ENCODE results near the gene EEF1A2. TPM values are rescaled to one million over a fixed set of nuclear protein-coding genes. Genes with fewer than 3 reads are reported as not detected.
"Not testable (repeated sequence)": the region's sequence is repeated elsewhere in the genome, so short reads cannot be mapped to it uniquely, and the experiment has no call there.

EEF1A2 gene
- total RNA-seq, 8 experiments from 2014 or later = 2.8 to 390 (median 139) TPM

DNA sequence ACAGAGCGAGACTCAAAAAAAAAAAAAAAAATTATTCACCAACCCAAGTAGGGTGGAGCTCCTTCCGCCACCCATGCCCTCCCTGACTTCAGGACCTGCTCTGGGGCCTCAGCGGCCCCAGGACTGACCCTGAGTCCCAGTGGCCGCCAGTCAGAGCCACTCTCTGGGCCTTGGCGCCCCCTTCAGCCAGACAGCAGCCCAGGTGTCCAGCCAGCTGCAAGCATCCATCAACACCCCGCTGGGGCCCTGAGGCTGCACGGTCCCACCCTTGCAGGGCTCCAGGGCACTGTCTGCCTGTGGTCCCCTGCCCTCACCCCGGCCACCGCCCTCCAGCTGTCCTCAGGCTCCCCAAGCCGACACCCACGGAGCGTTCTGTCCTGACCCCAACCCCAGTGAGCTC lies 15.0 kb downstream of the EEF1A2 start:
- H3K4me1 ChIP-seq (replicated peaks in 1 of 2) = peaks cover 32 to 46% of the 10 kb centered on the region in 2 donors
- in situ Hi-C loops (cut with MboI; ENCODE audit: low pct_unique_long_range_greater_than_20kb in 2 of 9, low sequenced_read_pairs in 9 of 9, unreplicated experiment in 9 of 9) = no loop called here
- no peak overlapping the region for H3K4me3 ChIP-seq
- peak in 4 of 8 experiments; percentile 1 to 46 (median 40) for ATAC-seq (replicated peaks in 6 of 8)
- H3K27ac ChIP-seq = no peak overlapping the region
- WGBS, 10 experiments = 70 to 100% (median 100%) methylated on average over 1 to 2 of the region's 12 CpGs; no CpG with 5 or more reads in 7 of the 10 experiments

GRCh38 chr20:63482021-63482587 lies 16.8 kb downstream of the EEF1A2 start:
- WGBS, 10 experiments = 20 to 60% (median 45%) methylated on average over 1 to 3 of the region's 11 CpGs; no CpG with 5 or more reads in 6 of the 10 experiments
- Histone ChIP-seq H3K4me1 (replicated peaks in 1 of 2) (peaks cover 33 to 36% of the 10 kb centered on the region in 2 donors), H3K4me3 (no peak overlapping the region), H3K27ac (peak overlapping the region in 1 of 2 donors; percentile 6)
- peak in 3 of 8 experiments; percentile 1 to 12 (median 2) for ATAC-seq (replicated peaks in 6 of 8)
- in situ Hi-C loops (cut with MboI; ENCODE audit: low pct_unique_long_range_greater_than_20kb in 2 of 9, low sequenced_read_pairs in 9 of 9, unreplicated experiment in 9 of 9) = no loop called here

GRCh38 chr20:63481503-63481902 lies 17.4 kb downstream of the EEF1A2 start:
- WGBS, 10 experiments = 0 to 100% (median 80%) methylated on average over 1 to 7 of the region's 12 CpGs; no CpG with 5 or more reads in 4 of the 10 experiments
- ATAC-seq (replicated peaks in 6 of 8) = no peak
- no peak overlapping the region for H3K4me3 ChIP-seq
- peaks cover 33 to 36% of the 10 kb centered on the region in 2 donors for H3K4me1 ChIP-seq (replicated peaks in 1 of 2)
- in situ Hi-C loops (cut with MboI; ENCODE audit: low pct_unique_long_range_greater_than_20kb in 2 of 9, low sequenced_read_pairs in 9 of 9, unreplicated experiment in 9 of 9) = no loop called here
- no peak overlapping the region for H3K27ac ChIP-seq

- H3K4me1 ChIP-seq (replicated peaks in 1 of 2) = peaks cover 33 to 40% of the 10 kb centered on the region in 2 donors
- in situ Hi-C loops (cut with MboI; ENCODE audit: low pct_unique_long_range_greater_than_20kb in 2 of 9, low sequenced_read_pairs in 9 of 9, unreplicated experiment in 9 of 9); H3K27ac ChIP-seq; ATAC-seq (replicated peaks in 6 of 8); H3K4me3 ChIP-seq: not testable (repeated sequence)
- 71 to 100% (median 86%) methylated on average over 2 to 12 of the region's 32 CpGs; no CpG with 5 or more reads in 6 of the 10 experiments for WGBS, 10 experiments
Measured at GRCh38 chr20:63479695-63480419, 19.0 kb downstream of the EEF1A2 start.

DNA sequence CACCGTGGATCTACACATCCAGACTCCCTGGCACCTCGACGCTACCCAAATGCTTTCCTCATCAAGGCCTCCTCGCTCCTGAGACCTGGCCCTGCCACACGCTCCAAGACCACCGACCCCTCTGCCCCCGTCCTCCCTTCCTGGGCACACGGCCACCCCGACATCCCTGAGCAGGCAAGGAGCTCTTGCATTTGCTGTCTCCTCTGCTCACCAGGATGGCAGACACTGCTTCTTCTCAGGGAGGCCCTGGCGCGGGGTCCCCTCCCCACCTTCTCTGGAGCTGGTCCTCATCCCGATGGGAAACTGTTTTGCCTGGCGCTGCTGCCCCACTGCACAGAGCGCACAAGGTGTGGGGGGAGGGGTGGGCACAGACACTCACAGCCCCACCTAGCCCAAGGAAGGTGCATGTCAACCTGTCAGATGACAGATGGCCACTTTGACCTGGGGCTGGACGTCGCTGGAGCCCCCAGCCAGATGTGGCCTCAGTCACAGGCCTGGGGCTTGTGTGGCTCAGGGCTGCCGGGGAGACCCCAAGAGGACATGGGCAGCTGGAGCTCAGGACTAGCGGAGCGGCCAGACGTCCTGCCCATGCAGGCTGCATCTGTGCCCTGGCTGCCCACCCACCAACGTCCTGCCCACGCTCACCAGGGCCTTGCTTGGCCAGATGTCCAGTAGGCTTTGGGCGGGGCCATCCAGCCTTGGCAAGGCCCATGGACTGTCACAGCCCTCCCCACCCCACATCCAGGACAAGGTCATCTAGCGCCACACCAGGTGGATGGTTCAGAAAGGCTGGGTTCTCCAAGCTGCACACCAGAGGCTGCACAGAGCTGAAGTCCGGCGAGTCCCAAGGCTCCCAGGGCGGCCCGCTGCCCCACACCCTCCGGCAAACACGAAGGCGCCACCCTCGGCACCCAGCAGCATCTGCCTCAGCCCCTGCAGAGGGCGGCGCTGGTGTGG lies 20.3 kb downstream of the EEF1A2 start:
- no peak for ATAC-seq (replicated peaks in 6 of 8)
- WGBS, 10 experiments = 83 to 100% methylated on average over 5 to 8 of the region's 34 CpGs; no CpG with 5 or more reads in 8 of the 10 experiments
- H3K4me3 ChIP-seq = no peak overlapping the region
- H3K4me1 ChIP-seq (replicated peaks in 1 of 2) = peaks cover 27 to 43% of the 10 kb centered on the region in 2 donors
- H3K27ac ChIP-seq = no peak overlapping the region
- in situ Hi-C loops (cut with MboI; ENCODE audit: low pct_unique_long_range_greater_than_20kb in 2 of 9, low sequenced_read_pairs in 9 of 9, unreplicated experiment in 9 of 9) = no loop called here

DNA sequence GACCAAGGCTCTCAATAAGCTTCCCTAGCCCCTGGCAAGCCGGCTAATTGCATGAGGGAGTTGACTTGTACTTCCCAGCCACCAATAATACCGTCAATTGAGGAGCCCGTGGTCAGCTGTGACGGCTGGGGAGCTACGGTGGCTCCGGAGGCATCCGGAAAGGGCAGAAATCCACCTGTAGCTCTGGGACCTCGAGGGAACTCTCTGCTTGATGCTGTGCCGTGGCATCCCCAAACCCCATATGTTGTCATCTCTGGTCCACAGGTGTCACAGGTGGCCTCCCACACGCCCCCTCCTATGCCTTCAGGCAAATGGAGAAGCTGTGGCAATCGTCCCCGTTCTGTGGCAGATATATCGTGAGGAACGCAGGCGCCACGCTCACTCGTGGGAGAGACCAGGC lies 20.9 kb downstream of the EEF1A2 start:
- peaks cover 27 to 45% of the 10 kb centered on the region in 2 donors for H3K4me1 ChIP-seq (replicated peaks in 1 of 2)
- no peak for ATAC-seq (replicated peaks in 6 of 8)
- in situ Hi-C loops (cut with MboI; ENCODE audit: low pct_unique_long_range_greater_than_20kb in 2 of 9, low sequenced_read_pairs in 9 of 9, unreplicated experiment in 9 of 9) = no loop called here
- 33 to 80% (median 41%) methylated on average over 1 to 9 of the region's 17 CpGs; no CpG with 5 or more reads in 3 of the 10 experiments for WGBS, 10 experiments
- no peak overlapping the region for H3K27ac ChIP-seq
- no peak overlapping the region for H3K4me3 ChIP-seq

- peaks cover 20 to 38% of the 10 kb centered on the region in 2 donors for H3K4me1 ChIP-seq (replicated peaks in 1 of 2)
- in situ Hi-C loops (cut with MboI; ENCODE audit: low pct_unique_long_range_greater_than_20kb in 2 of 9, low sequenced_read_pairs in 9 of 9, unreplicated experiment in 9 of 9) = no loop called here
- no peak overlapping the region for H3K4me3 ChIP-seq
- ATAC-seq (replicated peaks in 6 of 8) = no peak
- 0 to 58% (median 20%) methylated on average over 1 to 15 of the region's 21 CpGs; no CpG with 5 or more reads in 4 of the 10 experiments for WGBS, 10 experiments
- H3K27ac ChIP-seq = no peak overlapping the region
Measured at GRCh38 chr20:63477061-63477616, 21.7 kb downstream of the EEF1A2 start.

DNA sequence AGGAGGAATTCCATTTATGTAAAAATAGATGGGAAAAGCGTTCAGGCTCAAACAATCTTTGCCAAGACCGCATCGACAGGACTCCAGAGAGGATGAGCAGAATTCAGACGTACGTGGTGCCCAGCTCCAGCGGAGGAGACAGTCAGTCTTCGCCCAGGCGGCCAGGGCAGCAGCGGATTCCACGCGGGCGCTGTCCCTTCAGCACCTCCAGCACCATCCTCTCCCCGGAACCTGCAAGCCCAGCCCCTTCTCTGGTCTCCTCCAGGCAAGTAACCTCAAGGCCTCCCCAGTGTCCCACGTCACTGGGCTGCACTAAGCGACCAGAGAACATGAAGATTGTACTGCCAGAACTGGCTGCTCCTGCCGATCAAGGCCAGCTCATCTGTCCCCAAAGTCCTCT lies 23.7 kb downstream of the EEF1A2 start:
- ATAC-seq (replicated peaks in 6 of 8) = peak in 4 of 8 experiments; percentile 10 to 68 (median 48)
- in situ Hi-C loops (cut with MboI; ENCODE audit: low pct_unique_long_range_greater_than_20kb in 2 of 9, low sequenced_read_pairs in 9 of 9, unreplicated experiment in 9 of 9) = no loop called here

GRCh38 chr20:63473555-63474449 lies 25.1 kb downstream of the EEF1A2 start:
- in situ Hi-C loops (cut with MboI; ENCODE audit: low pct_unique_long_range_greater_than_20kb in 2 of 9, low sequenced_read_pairs in 9 of 9, unreplicated experiment in 9 of 9) = no loop called here
- WGBS, 10 experiments = 7 to 64% (median 37%) methylated on average over 3 to 18 of the region's 30 CpGs; no CpG with 5 or more reads in 6 of the 10 experiments
- no peak overlapping the region for H3K4me3 ChIP-seq

More for the DNA sequence above, 23.7 kb downstream of the EEF1A2 start:
- H3K27ac ChIP-seq = no peak overlapping the region
- peaks cover 23 to 42% of the 10 kb centered on the region in 2 donors for H3K4me1 ChIP-seq (replicated peaks in 1 of 2)
- WGBS, 10 experiments = 0 to 25% (median 22%) methylated on average over 1 to 12 of the region's 16 CpGs; no CpG with 5 or more reads in 4 of the 10 experiments
- H3K4me3 ChIP-seq = no peak overlapping the region

GRCh38 chr20:63472862-63473390 lies 26.0 kb downstream of the EEF1A2 start:
- no CpG with 5 or more reads among the region's 13 CpGs for WGBS, 10 experiments
- Histone ChIP-seq H3K27ac (no peak overlapping the region), H3K4me1 (replicated peaks in 1 of 2) (peaks cover 38 to 47% of the 10 kb centered on the region in 2 donors), H3K4me3 (peak overlapping the region in 3 of 5 donors; percentile 9 to 25 (median 19))
- ATAC-seq (replicated peaks in 6 of 8) = peak in 5 of 8 experiments; percentile 2 to 36 (median 15)
- in situ Hi-C loops (cut with MboI; ENCODE audit: low pct_unique_long_range_greater_than_20kb in 2 of 9, low sequenced_read_pairs in 9 of 9, unreplicated experiment in 9 of 9) = no loop called here

More at GRCh38 chr20:63473555-63474449, 25.1 kb downstream of the EEF1A2 start:
- Histone ChIP-seq H3K4me1 (replicated peaks in 1 of 2) (peaks cover 37 to 55% of the 10 kb centered on the region in 2 donors), H3K27ac (no peak overlapping the region)
- peak in 1 of 8 experiments; percentile 1 for ATAC-seq (replicated peaks in 6 of 8)

GRCh38 chr20:63471981-63472831 lies 26.7 kb downstream of the EEF1A2 start, which contains the start of gene KCNQ2:
KCNQ2 (minus strand) TSS chr20:63472655; CDS start chr20:63472463, 192 bp downstream.
- in situ Hi-C loops (cut with MboI; ENCODE audit: low pct_unique_long_range_greater_than_20kb in 2 of 9, low sequenced_read_pairs in 9 of 9, unreplicated experiment in 9 of 9) = no loop called here
- Histone ChIP-seq H3K27ac (peak within 1 kb of the TSS; percentile 64 to 77), H3K4me1 (replicated peaks in 1 of 2) (peaks cover 38 to 41% of the 10 kb centered on the region in 2 donors), H3K4me3 (peak within 1 kb of the TSS; percentile 57 to 96 (median 88))
- peak in 7 of 8 experiments; percentile 36 to 63 (median 47) for ATAC-seq (replicated peaks in 6 of 8)
- WGBS, 10 experiments = 2% methylated on average over 10 of the region's 111 CpGs; no CpG with 5 or more reads in 9 of the 10 experiments

Data from motor neuron (in vitro differentiated cells).